Lung microvascular endothelial cell (primary cell): ENCODE results near the gene NOB1. TPM values are rescaled to one million over a fixed set of nuclear protein-coding genes. Genes with fewer than 3 reads are reported as not detected.

ENCODE experiments used
- total RNA-seq: library from RNA; depleted of rRNA; stranded (reverse); fragments of >200 nt; gene quantifications from 2 replicates; pipeline ENCODE4 v1.2.1, GENCODE V29; 2014

Gene NOB1
- total RNA-seq, 1 donor from 2014 or later, result 12.7 TPM

Other genes with a start within 250 kb of the NOB1 start
- gene NFAT5, start 189.0 kb downstream of the NOB1 start, total RNA-seq, result 21.8 and 40.3 TPM in 2 replicates
- gene NQO1, start 28.4 kb downstream of the NOB1 start, total RNA-seq, result 25.2 and 217 TPM in 2 replicates
- 15.1 and 16.6 TPM in 2 replicates for gene WWP2, start 7.4 kb upstream of the NOB1 start, total RNA-seq
- gene CLEC18A, start 196.4 kb upstream of the NOB1 start, total RNA-seq, result not detected in 2 replicates